SIG-M5 (cell line): ENCODE data around the gene ZNF423.

Experiments
- DNase-seq: peaks from one replicate; lab custom pipeline; 2025; lab: John Stamatoyannopoulos, UW

ZNF423 gene

DNA sequence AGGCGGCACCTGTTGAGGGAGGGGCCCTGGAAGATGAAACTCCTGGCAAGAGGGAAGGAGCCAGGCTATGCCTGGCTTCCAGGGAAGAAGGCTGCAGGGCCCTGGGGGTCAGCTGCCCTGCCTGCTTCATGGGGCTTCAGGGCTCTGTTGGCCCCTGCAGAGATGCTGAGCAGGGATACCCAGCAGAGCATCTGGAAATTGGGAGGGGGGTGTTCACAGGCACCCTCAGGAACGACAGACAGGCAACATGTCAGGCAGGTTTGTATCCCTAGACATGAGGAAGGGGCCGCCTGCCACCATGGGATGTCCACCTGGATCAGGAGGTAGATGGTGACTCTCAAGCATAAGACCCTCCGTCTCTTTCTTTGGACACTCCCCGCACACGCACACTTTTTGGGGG, 13.8 kb upstream of the ZNF423 start:
- DNase-seq = no peak

DNA sequence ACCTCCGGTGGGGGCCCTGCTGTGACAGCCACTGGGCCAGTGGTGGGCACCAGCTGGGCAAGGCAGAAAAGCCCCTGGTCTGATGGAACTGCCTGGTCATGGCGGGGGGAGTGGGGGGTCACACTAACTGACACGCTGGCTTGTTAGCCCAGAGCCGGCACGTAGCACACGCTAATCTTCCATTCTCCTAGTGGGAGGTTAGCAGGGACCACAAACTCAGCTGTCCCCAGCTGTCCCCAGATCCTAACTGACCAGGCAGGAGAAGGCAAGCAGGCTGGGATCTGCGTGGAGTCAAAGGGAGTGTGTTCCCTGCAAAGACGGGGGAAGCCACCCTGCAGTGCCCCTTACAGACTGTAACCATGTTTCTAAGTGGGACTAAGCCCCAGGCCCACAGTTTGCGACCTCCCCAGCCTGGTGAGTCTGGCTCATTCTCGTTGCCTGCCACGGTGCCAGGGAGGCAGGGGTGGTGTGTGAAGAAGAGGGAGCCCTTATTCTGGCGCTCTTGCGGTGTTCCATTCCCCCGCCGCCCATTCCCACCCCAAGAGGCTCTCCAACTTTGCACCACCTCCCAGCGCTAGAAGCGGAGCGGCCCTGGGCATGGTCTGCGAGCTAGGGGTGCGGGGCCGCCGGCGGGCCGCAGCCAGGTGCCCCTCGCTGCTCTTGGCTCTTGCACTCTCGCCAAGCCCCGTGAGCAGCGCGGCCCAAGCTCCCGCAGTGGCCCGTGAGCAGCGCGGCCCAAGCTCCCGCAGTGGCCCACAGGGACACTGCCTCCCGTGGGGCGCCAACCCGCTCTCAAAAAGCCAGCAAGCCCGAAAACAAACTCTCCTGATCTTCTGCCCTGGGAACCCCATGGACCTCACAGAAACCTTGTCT, 12.1 kb upstream of the ZNF423 start:
- DNase-seq = no peak

DNA sequence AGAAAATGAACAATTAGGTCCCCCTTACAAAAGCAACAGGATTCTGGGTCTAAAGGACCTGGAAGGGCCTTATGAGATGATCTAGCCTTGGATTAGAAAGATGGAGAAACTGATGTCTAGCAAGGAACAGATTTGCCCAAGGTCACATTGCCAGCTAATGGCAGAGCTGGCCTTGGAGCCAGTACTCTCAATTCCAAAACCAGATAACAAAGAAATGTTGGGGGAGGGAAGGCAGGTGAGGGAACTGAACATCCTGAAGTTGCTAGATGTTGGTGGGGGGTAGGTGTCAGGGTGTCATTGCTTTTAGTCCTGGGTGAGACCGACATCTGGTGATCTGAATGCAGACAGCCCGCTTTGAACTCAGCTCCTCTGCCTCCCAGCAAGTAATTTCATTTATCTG, 11.3 kb upstream of the ZNF423 start:
- DNase-seq = no peak

DNA sequence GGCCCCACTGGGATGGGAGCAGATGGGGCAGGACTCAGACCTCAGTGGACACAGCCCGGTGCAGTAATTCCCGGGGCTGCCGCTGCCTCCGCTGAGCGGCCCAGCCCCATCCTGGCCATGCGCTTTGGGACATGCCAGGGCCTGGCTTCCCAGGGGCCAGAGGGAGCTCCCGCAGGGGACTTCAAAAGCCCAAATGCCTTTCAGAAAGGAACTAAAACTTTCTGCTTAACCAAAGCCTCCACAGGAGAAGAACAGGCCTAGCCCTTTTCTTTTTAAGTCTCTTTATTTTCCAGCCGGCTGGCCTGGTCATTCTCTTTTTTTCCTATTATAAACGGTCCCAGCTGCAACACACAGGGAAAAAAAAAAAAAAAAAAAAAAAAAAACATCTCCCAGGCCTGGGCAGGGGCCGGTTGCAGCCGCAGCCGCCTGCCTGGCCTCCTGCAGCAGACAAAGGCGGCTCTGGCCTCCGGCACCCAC, 10.7 kb upstream of the ZNF423 start:
- DNase-seq = no peak

DNA sequence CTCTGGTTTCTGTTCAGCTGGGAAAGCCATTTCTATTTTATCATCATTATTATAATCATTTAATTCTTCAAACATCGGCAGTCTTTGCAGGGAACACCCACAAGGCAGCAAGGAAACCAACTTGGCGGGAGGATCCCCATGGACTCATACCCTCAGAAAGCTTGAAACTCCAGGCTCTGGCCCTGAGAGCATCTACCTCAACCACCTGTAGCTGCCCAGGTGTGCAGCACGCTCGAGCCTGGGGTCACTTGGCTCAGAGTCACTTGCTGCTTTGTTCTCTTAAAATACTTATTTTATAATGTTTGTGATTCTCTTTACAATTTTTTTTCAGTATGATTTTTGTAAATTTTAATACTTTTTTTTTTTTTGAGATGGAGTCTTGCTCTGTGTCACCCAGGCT, 6.8 kb upstream of the ZNF423 start:
- no peak for DNase-seq

DNA sequence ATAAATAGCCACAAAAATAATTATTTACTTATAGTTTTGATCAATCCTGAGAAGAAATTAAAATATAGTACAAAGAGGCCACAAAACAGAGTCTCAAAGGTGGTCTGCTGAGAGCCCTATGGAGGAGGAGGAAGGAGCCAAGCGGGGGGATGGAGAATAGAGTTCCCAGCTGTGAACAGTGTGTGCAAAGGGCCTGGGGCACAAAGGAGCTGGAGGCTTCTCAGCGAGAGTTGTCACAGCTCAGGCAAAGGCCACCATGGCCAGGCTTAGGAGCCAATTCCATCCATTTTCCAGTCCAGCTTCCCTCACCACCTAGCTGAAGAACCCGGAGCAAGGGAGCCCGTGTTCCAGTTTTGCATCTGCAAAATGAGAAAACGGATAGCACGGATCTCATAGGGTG, 5.4 kb upstream of the ZNF423 start:
- DNase-seq = no peak

DNA sequence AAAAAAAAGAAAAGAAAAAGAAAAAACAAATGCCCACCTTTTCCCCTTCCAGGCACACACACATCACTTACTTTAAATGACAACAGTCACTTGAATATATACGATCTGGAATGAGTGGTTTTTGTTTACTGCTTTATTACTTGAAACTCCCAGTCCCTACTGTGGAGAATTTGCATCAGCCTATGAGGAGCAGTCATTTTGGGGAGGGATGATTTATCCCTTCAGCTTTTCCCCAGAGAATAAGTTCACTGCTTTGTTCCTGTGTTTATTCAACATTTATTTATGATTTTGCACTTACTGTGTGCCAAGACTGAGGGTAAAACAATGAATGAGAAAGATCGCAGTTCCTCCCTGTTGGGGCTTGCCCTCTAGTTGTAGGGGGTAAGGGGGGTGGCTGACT, 4.7 kb upstream of the ZNF423 start:
- DNase-seq = no peak

DNA sequence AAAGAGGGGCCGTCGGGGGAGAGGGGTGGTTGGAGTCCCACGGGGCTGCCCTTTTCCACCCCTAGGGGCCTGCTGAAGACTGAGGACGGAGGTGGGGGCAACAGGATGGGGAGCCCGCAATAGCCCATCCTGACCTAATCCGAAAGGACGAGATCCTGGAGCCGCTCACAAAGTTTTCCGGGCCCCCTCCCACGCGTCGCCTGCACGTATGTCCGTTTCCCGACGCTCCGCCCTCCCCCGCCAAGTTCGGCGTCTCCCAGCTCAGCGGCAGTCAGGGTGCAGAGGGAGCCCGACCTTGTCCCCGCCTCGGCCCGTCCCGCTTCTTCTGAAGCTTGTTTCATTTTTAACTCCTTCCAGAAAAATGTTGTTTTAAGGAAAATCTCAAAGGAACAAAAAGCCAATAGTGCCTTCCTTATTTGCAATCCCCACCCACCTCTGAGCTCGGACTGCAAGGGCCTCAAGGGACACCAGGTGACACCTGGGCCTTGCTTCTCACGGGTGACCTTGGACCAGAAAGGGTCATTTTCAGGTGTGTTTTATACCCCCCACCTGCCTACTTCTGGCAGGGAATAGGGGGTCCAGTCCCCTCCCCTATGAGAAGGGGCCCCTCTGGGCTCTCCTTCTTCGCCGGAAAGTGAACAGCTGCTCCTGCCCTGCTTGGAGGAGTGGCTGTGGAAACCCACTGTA, 3.4 kb upstream of the ZNF423 start:
- no peak for DNase-seq

DNA sequence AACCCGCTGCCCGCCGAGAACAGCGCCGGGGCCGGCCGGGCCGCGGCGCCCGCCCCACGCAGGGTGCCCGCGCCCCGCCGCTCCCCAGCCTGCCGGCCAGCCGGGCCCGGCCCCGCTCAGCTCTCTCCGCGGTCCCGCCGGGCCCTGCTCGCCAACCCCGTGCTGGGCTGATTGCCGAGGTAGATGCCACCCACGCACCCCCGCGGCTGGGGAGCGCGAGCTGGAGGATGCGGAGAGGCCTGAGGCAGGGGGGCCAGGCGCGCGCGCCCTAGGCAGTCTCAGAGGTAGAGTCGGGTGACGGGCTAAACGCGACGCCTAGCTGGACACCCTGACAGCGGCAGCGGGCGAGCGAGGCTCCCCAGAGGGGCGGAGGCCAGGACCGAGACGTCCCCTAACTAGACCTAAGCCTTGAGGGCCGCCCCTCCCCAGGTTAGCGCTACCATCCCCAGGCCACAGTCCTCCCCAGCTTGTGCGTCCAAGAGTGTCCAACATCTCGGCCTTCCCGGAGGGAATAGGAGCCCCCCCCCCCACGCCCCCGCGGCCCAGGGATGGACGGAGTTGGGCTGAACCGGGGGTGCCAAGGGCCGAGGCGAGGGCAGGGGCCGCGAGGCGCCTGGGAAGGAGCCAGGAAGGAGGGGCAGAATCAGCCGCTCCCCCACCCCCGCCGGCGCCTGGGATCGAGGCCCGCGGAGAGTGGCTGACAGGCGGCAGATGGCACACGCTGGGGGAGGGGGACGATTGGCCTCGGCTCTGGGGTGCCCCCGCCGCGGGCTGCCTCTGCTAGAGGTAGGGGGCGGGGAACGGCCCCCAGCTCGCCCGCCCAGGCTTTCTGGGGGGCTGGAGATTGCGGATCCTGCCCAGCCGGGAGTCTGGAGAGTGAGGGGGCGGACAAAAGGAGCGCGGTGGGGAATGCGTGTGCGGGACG, 2.5 kb upstream of the ZNF423 start:
- no peak for DNase-seq

DNA sequence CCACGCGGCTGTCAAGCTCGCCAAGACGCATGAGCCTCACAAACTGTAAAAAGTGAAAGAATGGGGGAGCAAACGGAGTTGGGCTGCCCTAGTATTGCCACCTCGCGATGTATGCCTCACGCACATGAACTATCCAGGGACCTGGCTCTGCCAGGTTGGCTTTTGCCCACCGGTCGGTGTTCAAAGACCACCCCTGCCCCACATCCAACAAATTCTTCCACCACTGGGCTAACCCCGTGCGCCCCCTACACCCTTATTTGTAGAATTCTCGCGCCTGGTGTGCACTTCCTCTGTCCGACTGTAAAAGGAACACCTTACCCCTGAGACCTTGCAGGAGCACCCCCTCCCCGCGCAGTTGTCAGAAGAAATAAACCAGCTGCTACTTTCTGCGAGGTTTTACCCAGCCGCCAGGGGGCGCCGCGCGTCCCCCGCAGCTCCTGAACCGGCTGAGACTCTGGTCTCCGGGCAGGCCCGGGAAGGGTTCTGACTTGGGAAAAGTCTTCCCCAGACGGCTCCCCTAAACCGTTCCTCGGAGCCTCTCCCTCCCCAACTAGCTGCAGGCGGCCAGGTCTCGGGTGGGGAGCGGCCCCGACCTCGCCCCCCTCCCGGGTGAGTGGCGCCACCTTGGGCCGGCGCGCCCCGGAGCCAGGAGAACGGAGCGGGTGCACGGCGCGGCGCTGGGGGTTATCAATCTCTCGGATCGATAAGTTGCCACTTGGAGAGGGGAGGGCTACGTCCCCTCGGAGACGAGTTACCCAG, 1.7 kb upstream of the ZNF423 start:
- DNase-seq = no peak

DNA sequence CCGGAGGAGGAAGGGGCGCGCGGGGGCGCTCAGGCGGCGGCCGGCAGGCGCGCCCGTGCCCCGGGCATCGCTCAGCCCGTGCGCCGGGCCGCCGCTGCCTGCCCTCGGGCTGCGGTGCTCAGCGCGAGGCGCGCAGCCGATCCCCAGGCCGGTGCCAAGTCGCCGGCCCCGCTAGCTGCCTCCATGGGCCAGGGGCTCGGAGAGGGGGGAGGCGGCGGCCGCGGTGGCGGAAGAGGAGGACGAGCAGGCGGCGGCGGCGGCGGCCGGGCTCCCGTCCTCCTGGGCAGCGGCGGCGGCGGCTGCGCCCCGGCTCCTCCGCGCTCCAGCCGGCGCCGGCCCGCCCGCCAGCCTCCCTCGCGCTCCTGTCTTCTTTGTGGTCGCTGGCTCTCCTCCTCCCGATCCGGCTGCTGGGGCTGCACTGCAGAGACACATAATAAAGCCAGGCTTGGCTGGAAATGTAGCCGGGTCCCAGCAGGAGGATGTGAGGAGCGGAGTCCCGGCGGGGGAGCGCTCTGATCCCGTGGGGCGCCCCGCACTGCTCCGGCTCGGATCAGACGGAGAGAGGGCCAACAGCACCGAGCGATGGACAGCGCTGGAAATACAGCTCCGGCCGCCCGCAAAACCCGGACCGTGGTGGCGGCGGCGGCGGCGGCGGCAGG, 889 bp upstream of the ZNF423 start:
- DNase-seq = no peak

DNA sequence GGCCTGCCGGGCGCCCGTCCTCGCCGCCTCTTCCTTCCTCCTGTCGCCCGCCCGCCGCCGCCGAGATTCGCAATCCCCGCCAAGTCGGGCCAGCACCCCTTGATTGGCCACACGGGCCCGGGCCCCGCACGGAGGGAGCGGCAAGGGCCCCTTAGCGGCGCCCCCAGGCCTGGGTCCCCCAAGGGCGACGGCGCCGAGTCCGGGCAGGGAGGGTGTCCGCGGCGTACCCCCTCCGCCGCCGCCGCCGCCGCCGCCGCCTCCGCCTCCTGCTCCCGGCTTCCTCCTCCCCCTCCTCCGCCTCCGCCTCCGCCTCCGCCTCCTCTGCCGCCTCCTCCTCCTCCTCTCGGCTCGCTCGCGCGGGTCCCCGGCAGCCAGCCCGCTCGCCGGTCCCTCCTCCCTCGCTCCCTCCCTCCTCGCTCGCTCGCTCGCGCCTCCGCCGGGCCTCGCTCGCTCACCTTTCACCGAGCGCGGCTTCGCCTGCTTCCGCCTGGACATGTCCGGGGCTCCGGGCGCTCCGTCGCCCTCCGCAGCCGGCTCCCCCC, 561 bp downstream of the ZNF423 start:
- DNase-seq = no peak

DNA sequence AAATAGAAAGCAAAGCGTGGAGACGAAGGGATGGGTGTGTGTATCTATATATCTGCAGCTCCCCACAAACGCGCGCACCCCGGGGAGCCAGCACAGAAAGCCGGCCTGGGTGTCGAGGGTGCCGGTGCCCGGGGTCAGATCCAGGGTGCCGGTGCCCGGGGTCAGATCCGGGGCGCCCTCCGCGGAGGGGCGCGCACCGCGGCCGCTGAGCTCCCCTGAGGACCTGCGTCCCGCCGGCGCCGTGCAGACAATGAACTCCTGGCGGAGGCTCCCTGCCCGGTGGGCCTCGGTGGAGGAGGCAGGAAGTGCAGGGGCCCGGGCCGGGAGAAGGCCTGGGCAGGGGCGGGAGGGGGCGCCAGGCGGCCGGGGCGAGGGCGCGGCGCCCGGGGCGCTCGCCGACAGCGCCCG, 1.1 kb downstream of the ZNF423 start:
- DNase-seq = no peak

DNA sequence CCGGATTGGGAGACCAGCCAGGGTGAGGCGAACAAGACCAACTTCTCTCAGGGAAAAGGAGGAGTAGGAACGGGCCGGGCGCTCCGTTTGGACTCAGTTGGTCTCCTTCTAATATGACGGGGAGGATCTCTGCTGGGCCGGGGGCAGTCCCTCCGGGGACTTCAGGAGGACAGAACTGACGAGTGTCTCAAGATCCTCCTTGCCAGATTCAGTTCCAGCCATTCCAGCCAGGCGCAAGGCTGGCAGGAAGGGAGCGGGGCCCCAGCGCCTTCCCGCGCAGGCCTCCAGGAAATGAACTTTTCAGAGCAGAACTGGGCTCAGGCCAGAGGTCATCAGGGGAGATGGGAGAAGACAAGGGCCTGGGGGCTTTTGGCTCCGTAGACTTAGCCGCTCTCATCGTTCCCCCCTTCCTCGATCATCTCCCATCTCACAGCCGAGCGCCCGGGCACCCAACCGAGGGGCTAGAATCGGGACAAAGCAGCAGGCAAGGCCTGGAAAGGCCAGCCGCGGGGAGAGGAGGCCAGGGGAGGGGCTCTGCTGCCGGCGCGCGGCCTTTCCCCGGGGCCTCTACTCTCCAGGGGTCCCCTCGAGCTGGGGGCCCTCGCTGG, 1.6 kb downstream of the ZNF423 start:
- no peak for DNase-seq

DNA sequence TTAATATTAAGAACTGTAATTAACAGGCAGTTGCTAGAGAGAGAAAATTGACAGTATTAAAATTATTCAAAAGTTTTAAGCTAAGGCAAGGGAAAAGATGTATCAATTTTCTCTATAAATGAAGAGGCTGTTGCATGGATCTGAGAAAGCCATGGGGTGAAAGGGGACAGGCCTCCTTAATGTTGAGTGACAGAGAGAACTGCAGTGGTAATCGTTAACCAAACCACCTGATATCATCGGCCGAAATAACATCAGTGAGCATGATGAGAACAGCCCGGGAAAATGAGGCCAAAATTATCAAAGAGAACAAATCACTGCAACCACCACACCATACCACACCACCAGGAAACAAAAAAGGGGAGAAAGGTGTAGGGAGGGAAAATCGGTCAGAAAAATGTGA, 3.6 kb downstream of the ZNF423 start:
- DNase-seq = no peak

DNA sequence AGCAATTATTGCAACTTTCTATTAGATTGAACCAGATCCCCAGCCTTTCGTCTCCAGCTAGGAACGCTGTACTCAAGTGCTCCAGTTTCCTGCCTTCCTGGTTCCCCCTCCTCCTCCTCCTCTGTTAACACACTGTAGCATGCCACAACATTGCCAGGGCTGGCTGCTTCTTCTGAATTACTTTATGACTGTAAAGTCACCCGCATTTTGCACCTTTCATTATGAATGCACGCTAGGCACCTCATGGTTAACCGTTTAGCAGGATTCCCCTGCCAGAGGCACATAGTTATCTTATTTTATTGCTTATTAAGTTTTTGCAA, 4.5 kb downstream of the ZNF423 start:
- DNase-seq = no peak

DNA sequence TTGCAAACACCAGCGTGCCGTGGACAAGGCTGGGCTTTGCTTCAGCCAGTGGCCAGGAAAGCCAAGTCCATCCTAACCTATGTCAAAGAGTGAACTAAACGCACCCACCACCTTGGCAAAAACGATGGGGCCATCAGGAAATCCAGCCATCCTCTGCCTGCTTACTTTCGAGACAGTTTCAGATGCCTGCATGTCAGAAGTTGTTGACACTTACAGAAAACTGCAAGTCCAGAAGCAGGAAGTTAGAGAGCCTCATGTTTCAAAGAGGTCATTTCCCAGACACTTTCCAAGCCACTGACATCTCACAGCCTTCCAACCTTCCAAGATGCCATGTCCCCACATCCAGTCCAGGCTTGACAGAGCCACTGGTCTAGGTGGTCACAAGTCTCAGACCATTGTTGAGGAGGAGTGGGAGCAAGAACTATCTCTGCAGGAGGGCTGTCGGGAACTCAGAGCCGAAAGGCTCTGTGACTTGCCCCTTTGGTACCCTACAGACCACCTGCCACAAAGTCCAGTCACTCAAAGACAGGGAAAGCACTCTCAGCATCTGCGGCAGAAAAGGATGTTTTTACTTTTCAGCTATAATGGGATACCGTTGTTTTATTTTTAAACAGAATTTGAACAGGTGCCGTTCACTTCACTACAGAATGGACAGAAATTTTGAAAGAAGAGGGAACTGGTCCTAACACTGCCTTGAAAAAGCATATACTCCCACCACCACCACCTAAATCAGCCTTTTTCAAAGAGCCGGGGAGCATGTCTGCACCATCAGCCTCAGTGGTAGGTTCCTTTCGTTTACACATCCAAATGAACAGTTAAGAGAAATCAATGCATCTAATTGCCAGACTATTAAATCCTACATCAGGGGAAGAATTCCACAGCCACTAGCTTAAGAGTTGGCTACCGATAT, 5.1 kb downstream of the ZNF423 start:
- no peak for DNase-seq

DNA sequence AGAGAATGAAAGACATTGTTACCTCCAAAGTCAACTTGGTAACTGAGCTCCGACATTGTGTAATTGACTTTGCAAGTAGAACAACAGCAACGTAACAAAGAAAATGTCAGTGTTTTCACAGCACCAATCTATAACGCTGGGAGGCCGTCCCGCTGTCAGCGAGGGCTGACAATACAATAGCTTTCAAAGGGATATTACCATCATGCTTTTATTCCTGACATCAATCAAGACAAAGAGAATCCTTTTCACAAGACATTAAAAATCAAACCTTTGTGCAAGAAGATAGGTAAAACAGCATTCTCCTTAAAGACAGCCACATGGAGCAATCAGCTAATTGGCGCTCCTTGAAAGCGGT, 6.2 kb downstream of the ZNF423 start:
- no peak for DNase-seq

DNA sequence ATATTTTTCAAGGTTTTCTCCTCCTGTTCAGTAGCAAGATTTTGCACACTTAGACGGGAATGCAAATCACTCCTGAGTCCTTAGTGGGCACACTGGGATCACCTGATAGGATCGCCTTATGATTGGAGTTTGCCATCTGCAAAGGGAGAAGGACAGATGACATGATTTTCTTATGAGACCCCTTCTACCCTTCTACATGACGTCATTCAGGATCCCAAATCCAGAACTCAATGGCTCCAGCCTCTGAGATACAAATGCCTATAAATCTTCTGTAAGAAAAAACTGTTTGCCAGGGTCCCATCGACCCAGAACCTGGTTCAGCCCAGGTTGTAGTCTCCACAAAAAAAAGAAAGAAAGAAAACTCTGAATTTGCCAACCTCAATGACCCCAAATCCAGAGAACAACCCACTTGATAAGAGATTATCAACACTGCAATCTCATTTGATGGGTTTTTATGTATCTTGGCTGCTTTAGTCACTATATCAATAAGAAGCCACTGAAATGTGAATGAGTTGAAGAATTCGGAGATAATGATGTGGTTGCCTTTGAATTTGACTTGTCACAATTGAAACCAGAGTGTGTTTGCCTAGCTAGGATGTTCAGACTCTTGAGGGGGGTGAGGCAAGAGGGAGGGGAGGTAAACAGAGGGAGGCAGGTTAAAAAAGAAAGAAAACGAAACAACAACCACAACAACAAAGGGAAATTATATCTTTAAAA, 6.7 kb downstream of the ZNF423 start:
- DNase-seq = no peak
